HG03442 (cell line): ENCODE data around the gene FLYWCH2.

Experiments
- ATAC-seq: cut with Tn5 transposase; IDR thresholded peaks from one replicate; pipeline ENCODE4 v1.9.1; 2021; ENCODE audit warnings: mild to moderate bottlenecking, moderate library complexity; ENCODE audit not compliant: unreplicated experiment

Gene FLYWCH2

GRCh38 chr16:2853531-2854073, 29.4 kb upstream of the FLYWCH2 start:
- no peak for ATAC-seq

DNA sequence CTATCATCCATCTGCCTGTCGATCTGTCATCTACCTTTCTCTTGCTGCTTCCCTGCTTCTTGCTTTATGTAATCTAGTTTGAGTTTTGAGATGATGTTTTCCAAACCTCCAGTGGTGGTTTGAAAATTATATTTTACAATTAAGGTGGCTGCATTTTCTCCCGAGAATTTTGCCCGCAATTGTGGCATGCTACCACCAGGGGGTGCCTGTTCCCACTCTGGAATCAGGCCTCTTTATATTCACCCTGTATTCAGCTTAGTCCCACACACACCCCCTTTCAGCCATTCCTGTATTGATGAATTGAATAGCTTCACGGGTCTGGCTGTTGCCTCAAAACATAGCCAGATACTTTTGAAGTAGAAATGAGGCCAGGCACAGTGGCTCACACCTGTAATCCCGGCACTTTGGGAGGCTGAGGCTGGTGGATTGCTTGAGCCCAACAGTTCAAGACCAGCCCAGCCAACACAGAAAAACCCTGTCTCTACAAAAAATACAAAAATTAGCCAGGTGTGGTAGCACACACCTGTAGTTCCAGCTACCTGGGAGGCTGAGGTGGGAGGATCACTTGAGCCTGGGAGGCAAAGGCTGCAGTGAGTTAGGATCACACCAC, 28.2 kb upstream of the FLYWCH2 start:
- ATAC-seq: no peak

DNA sequence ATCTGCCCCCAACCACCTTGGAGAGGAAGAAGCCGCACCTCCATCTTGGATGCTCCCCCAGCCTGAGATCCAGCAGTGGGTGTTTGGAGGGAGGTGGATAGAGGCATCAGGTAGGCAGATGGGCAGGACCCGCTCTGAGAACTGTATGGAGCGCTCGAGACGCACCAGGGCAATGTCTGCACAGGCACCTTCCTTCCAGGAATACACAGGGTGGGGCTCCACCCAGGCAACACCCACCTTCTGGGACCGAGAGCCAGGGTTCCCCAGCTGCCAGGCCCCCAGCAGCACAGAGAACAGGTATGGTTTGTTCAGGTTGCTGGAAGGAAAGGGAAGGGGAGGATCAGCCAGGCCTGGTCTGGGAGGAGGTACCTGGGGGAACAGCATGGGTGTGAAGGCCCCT, 27.5 kb upstream of the FLYWCH2 start:
- no peak for ATAC-seq

DNA sequence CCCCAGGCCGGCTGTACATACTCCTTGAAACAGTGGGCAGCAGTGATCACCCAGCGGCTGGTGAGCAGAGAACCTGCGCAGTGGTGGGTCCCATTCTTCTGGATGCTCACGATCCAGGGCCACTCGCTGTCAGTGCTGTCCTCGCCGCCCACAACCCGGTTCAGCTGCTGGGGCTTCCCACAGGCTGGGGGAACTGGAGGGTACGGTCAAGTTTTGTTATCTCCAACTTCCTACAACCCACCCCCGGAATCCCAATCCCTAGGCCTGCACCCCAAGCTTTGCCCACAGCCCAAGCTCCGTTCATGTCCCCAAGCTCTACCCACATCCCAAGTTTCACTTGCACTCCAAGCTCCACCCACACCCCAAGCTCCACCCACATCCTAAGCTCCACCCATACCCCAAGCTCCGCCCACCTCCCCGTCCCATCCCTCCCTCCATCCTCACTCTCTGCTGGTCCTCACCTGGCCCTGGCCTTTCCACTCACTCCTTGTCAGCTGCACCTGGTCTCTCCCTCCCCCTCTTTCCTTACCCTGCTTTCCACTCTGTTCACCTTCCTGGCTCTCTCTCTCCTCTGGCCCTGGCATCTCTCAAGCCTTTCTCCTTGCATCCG, 26.8 kb upstream of the FLYWCH2 start:
- no peak for ATAC-seq

DNA sequence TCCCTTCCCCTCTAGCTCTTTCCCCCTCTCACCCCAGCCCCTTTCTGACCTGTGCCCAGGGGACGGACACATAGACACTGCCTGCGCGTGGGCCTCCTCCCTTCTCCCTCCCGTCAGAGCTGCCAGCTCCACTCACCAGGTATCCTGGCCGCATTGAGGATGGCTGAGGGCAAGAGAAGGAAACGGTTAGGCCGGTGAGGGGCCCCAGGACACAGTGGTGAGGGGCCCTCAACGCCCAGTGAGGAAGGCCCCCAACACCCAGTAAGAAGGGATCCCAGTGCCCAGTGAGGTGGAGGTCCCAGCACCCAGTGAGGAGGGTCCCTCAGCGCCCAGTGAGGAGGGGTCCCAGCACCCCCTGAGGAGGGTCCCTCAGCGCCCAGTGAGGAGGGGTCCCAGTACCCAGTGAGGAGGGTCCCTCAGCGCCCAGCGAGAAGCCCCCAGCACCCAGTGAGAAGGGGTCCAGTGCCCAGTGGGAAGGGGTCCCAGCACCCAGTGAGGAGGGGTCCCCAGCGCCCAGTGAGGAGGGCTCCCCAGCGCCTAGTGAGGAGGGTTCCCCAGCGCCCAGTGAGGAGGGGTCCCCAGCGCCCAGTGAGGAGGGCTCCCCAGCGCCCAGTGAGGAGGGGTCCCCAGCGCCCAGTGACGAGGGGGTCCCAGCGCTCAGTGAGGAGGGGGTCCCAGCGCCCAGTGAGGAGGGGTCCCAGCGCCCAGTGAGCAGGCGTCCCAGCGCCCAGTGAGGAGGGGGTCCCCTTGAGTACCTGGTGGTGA, 26.1 kb upstream of the FLYWCH2 start:
- no peak for ATAC-seq

- ATAC-seq: no peak
Observed at GRCh38 chr16:2857451-2858244, 25.4 kb upstream of the FLYWCH2 start, which contains the start of gene PRSS22. TSS of gene PRSS22 (minus strand) at chr16:2858170. CDS start at chr16:2858104, 66 bp downstream.

GRCh38 chr16:2858245-2859025, 24.6 kb upstream of the FLYWCH2 start:
- ATAC-seq: no peak

- no peak for ATAC-seq
Observed at GRCh38 chr16:2859686-2860265, 23.2 kb upstream of the FLYWCH2 start.

DNA sequence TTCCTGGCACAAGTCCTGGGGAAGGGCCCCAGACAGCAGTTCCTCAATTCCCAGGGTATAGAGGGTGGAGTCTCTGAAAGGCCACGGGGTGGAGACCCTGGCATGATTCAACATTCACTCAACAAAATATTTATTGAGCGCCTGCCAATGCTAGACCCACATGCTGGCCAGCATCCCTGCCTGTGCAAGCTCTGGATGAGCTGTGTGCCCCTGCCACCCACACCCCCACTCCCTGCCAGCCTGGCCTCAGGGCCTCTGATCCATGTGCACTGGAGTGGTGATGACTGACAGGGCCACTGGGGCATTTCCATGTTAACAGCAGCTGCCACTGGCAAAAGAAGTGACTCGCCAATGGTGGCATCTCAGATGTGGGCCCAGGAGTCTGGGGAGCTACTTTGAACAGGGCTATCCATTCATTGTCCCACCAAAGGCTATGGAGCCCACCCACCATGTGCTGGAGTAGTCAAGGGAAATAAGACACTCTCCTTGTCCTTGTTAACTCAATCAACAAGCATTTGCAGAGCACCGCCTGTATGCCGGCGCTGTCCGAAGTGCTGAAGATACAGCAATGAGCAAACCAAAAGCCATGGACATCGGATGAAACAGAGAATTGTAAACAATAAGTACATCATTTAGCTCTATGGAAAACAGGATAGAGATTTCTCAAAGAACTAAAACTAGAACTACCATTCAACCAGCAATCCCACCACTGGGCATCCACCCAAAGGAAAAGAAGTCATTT, 22.0 kb upstream of the FLYWCH2 start:
- no peak for ATAC-seq

DNA sequence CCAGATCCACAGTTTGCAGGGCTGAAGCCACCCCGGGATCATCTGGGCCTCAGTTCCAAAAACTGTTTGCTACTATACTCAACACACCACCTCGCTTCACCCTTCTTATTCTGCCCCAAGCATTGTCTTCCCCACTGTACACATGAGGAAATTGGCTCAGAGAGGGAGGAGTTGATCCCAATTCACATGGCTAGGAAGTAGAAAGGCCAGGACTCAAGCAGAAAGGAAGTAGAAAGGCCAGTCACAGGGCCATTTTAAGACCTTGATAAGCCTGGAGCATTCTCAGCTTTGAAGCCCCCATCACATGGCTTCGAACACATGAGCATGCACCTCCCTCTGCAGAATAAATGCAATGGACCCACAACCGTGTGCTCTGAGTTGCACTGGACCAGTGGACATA, 17.4 kb upstream of the FLYWCH2 start:
- ATAC-seq: no peak

- no peak for ATAC-seq
Observed at GRCh38 chr16:2866431-2866830, 16.6 kb upstream of the FLYWCH2 start.

DNA sequence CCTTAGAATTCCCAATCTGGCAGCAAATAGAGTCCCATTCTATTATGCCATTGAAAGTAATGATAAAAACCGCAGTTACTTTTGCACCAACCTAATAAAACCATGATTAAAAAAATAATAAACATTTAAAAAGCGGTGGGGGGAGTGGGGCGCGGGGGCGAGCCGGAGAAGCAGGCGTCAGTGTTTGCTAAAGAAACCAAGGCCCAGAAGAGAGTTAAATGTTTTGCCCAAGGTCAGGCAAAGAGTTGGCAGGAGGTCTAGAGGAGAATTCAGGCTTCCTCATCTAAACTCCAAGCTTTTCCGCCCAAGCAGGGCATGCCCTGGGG, 15.4 kb upstream of the FLYWCH2 start:
- ATAC-seq: no peak

DNA sequence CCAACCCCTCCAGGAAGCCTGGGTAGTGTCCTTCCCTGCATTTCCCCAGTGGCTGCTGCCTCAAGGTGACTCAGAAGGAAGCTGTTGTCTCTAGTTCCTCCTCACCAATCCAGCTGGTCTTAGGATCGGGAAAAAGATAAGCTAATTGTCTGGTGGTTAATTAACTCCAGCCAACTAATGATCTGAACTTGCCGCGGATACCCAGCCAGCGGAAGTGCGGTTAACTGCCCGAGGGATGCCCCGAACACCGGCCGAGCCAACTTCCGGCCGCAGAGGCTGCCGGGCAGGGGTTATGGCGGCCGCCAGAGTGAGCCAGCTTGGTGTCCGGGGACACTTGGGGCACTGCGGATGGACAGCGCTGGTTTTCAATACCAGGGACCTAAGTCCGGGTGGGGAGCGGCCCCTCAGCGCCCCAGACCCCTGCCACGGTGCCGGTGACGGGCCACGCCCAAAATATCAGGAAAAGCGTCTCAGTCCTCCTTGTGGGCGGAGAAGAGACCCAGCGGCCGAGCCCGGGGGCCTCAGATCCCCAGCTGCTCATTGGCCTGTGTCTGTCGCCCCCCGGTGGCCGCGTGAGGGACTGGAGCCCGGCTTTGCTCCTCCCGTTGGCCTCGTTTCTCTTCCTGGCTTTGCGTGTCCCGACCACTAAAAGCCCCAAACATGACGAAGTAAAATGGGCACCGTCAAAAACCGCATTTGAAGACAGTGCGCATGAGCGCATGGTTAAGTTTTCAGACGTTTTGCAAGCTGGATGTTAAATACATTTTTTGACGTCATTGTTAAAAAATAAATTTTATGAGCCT, 14.8 kb upstream of the FLYWCH2 start:
- ATAC-seq: peak; percentile 90

- ATAC-seq: no peak
Observed at GRCh38 chr16:2871926-2872325, 11.1 kb upstream of the FLYWCH2 start.

DNA sequence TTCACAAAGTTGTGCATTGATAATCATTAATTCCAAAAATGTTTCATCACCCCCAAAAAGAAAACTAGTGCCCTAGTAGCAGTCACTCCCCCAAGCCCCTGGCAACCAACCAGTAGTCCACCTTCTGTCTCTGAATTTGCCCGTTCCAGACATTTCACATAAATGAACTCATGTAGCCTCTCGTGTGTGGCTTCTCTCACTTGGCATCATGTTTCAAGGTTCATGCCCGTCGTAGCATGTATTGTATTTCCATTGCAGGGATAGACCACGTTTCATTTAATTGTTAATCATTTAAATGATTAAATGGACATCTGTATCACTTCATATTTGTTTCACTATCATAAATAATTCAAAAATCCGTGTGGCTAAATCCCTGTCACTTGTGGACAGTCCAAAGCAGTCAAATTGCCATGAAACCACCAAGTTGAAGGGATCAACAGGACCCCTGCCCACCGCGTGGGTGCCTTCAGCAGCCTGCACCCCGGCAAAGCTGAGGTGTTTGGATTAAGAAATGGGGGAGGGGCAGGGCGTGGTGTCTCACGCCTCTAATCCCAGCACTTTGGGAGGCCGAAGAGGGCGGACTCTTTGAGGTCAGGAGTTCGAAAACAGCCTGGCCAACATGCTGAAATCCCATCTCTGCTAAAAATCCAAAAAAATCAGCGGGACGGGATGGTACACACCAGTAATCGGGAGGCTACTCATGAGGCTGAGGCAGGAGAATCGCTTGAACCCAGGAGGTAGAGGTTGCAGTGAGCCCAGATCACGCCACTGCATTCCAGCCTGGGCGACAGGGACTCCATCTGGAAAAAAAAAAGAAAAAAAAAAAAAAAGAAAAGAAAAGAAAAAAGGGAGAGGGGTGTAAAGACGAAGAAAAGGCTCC, 8.7 kb upstream of the FLYWCH2 start:
- no peak for ATAC-seq

GRCh38 chr16:2874912-2875362, 8.1 kb upstream of the FLYWCH2 start:
- no peak for ATAC-seq

GRCh38 chr16:2879854-2880508, 3.0 kb upstream of the FLYWCH2 start:
- no peak for ATAC-seq
